GM12878 (cell line): ENCODE results near the gene BFSP2. TPM values are rescaled to one million over a fixed set of nuclear protein-coding genes. Genes with fewer than 3 reads are reported as not detected.

Experiments used
- ATF7 ChIP-seq: fragments of 450-650 bp; IDR thresholded peaks from 2 replicates; pipeline ENCODE4 v1.6.1; 2016; ENCODE audit warnings: low read depth, mild to moderate bottlenecking
- BCL11A ChIP-seq: IDR thresholded peaks from 2 replicates; pipeline ENCODE4 v1.6.1; 2011; ENCODE audit warnings: low read depth, low read length
- CEBPB ChIP-seq, 2 experiments: fragments of 150-350 bp in 1 of 2; IDR thresholded peaks; 2 replicates each; pipeline ENCODE4 v1.6.1; 2012 to 2014; ENCODE audit warnings: low read depth in 2 of 2, low read length in 2 of 2, borderline replicate concordance in 1 of 2, inconsistent platforms in 1 of 2
- CREB1 ChIP-seq: IDR thresholded peaks from 2 replicates; pipeline ENCODE4 v1.6.1; 2012; ENCODE audit warnings: low read depth, mild to moderate bottlenecking, inconsistent platforms
- CREM ChIP-seq: IDR thresholded peaks from 2 replicates; pipeline ENCODE4 v1.6.1; 2014; ENCODE audit warnings: antibody characterized with exemption, low read depth
- EGR1 ChIP-seq, 2 experiments: IDR thresholded peaks; 1 replicate in 1 of 2; 2 replicates in 1 of 2; pipeline ENCODE4 v1.6.1; 2011 to 2012; ENCODE audit warnings: low read depth in 2 of 2, low read length in 2 of 2, borderline replicate concordance in 1 of 2, mild to moderate bottlenecking in 1 of 2, moderate library complexity in 1 of 2
- JUNB ChIP-seq: IDR thresholded peaks from 2 replicates; pipeline ENCODE4 v1.6.1; 2016; ENCODE audit warnings: antibody characterized with exemption, mild to moderate bottlenecking
- KLF5 ChIP-seq: fragments of 450-650 bp; IDR thresholded peaks from 2 replicates; pipeline ENCODE4 v1.6.1; 2014; ENCODE audit warnings: mild to moderate bottlenecking; ENCODE audit not compliant: partially characterized antibody
- LARP7 ChIP-seq: fragments of 450-650 bp; IDR thresholded peaks from 2 replicates; pipeline ENCODE4 v1.6.1; 2017; ENCODE audit warnings: mild to moderate bottlenecking
- RCOR1 ChIP-seq: conservative IDR thresholded peaks from 2 replicates; pipeline ENCODE4 v1.6.1; 2012; ENCODE audit warnings: low read depth, low read length, improper control_type of control experiment
- RELB ChIP-seq: fragments of 450-650 bp; IDR thresholded peaks from 2 replicates; pipeline ENCODE4 v1.6.1; 2017; ENCODE audit warnings: low read depth, mild to moderate bottlenecking, moderate library complexity
- SMARCA5 ChIP-seq: fragments of 450-650 bp; IDR thresholded peaks from 2 replicates; pipeline ENCODE4 v1.6.1; 2017; ENCODE audit warnings: mild to moderate bottlenecking
- SUPT20H ChIP-seq: IDR thresholded peaks from 2 replicates; pipeline ENCODE4 v1.6.1; 2011; ENCODE audit warnings: low read depth, mild to moderate bottlenecking, low read length, moderate library complexity, borderline replicate concordance; ENCODE audit not compliant: control insufficient read depth
- ZNF24 ChIP-seq: fragments of 450-650 bp; IDR thresholded peaks from 2 replicates; pipeline ENCODE4 v1.6.1; 2017; ENCODE audit warnings: antibody characterized with exemption, mild to moderate bottlenecking
- polyA plus RNA-seq, 11 experiments: library from polyadenylated mRNA; depleted of rRNA in 4 of 11; unstranded in 6 of 11; stranded (reverse) in 5 of 11; fragments of >200 nt; fragmentation: Nextera tagmentation in 4 of 11; fragmentation: Illumina TruSeq in 1 of 11; extraction: Ambion mirVana in 4 of 11; extraction: Trizol in 1 of 11; gene quantifications; 1 replicate in 1 of 11; 2 replicates in 10 of 11; pipeline versions ENCODE4 v1.2.1 to v1.2.3, GENCODE V29; 2011 to 2016; ENCODE audit warnings: inconsistent platforms in 2 of 11, missing spikeins in 2 of 11, low read depth in 1 of 11
- total RNA-seq, 4 experiments: library from RNA; depleted of rRNA in 3 of 4; stranded (reverse); fragments of >200 nt in 3 of 4; fragmentation: Illumina TruSeq in 1 of 4; extraction: Trizol in 1 of 4; gene quantifications; 2 replicates each; pipeline versions ENCODE4 v1.2.1 to v1.2.3, GENCODE V29; 2013 to 2021
- TF ChIP-seq, protein P1 (sequence below): fragments of 450-650 bp; IDR thresholded peaks from 2 replicates; pipeline ENCODE4 v1.6.1; 2017; ENCODE audit warnings: mild to moderate bottlenecking, moderate library complexity
- TF ChIP-seq, protein P2 (sequence below): fragments of 150-350 bp; IDR thresholded peaks from 2 replicates; pipeline ENCODE4 v1.6.1; 2016; ENCODE audit warnings: low read depth, low read length
- TF ChIP-seq, protein P3 (sequence below): IDR thresholded peaks from 2 replicates; pipeline ENCODE4 v1.6.1; 2011; ENCODE audit warnings: mild to moderate bottlenecking, low read depth, low read length, moderate library complexity; ENCODE audit not compliant: insufficient replicate concordance

The BFSP2 gene
- total and polyA plus RNA-seq, 10 of the 15 experiments (the other 5 are each of a cell fraction or from before 2014, with no cell fraction given): 1.5 to 20.4 (median 7.3) TPM

DNA sequence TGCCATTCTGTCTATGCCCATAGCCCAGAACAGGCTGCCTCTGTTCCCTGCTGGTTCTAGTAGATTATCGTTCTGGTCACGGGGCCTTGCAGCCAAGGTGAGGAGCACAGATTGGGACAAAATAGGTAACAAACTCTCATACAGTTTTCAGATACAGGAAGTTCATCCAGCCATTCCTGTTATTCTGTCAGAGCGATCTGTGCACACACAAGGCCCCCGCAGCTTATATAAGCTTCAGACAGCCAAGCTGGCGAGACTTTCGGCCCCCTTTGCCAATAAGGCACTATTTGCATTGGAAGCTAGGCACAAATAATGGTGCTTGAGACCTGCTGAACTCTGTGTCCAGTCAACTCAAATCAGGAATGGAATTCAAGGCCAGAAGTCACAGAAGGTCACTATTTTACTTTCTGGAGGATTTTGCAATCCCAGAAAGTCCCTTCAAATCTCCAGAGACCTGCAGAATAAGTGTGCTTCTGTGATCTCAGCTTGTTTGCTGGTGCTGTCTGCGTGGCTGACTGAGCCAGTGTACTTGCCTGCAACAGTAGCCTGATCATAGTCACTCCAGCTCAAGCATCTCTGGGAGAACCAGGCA is 69.4 kb downstream of the BFSP2 start (continued):
- TF ChIP-seq KLF5 (no peak), CEBPB (IDR thresholded peaks at IDR 0.05; ENCODE audit: borderline replicate concordance in 1 of 2, low read depth in 2 of 2, low read length in 2 of 2) (peak; percentile 49 to 59; a peak in 2 of 4 replicates), ATF7 (no peak), CREM (0 out of 2 replicates have a peak, but pooled peaks have one; percentile 24), RELB (no peak), SMARCA5 (no peak), SUPT20H (no peak), JUNB (peak; percentile 41; the same call in 1 of the 2 replicates), CREB1 (0 out of 2 replicates have a peak, but pooled peaks have one; percentile 7), BCL11A (no peak; the same call in 1 of the 2 replicates), ZNF24 (no peak), LARP7 (no peak), RCOR1 (no peak), EGR1 (IDR thresholded peaks at IDR 0.05; ENCODE audit: borderline replicate concordance in 1 of 2, low read depth in 2 of 2, low read length in 2 of 2) (no peak)
- TF ChIP-seq, protein P1, sequence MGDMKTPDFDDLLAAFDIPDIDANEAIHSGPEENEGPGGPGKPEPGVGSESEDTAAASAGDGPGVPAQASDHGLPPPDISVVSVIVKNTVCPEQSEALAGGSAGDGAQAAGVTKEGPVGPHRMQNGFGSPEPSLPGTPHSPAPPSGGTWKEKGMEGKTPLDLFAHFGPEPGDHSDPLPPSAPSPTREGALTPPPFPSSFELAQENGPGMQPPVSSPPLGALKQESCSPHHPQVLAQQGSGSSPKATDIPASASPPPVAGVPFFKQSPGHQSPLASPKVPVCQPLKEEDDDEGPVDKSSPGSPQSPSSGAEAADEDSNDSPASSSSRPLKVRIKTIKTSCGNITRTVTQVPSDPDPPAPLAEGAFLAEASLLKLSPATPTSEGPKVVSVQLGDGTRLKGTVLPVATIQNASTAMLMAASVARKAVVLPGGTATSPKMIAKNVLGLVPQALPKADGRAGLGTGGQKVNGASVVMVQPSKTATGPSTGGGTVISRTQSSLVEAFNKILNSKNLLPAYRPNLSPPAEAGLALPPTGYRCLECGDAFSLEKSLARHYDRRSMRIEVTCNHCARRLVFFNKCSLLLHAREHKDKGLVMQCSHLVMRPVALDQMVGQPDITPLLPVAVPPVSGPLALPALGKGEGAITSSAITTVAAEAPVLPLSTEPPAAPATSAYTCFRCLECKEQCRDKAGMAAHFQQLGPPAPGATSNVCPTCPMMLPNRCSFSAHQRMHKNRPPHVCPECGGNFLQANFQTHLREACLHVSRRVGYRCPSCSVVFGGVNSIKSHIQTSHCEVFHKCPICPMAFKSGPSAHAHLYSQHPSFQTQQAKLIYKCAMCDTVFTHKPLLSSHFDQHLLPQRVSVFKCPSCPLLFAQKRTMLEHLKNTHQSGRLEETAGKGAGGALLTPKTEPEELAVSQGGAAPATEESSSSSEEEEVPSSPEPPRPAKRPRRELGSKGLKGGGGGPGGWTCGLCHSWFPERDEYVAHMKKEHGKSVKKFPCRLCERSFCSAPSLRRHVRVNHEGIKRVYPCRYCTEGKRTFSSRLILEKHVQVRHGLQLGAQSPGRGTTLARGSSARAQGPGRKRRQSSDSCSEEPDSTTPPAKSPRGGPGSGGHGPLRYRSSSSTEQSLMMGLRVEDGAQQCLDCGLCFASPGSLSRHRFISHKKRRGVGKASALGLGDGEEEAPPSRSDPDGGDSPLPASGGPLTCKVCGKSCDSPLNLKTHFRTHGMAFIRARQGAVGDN: no peak
- TF ChIP-seq, protein P2, sequence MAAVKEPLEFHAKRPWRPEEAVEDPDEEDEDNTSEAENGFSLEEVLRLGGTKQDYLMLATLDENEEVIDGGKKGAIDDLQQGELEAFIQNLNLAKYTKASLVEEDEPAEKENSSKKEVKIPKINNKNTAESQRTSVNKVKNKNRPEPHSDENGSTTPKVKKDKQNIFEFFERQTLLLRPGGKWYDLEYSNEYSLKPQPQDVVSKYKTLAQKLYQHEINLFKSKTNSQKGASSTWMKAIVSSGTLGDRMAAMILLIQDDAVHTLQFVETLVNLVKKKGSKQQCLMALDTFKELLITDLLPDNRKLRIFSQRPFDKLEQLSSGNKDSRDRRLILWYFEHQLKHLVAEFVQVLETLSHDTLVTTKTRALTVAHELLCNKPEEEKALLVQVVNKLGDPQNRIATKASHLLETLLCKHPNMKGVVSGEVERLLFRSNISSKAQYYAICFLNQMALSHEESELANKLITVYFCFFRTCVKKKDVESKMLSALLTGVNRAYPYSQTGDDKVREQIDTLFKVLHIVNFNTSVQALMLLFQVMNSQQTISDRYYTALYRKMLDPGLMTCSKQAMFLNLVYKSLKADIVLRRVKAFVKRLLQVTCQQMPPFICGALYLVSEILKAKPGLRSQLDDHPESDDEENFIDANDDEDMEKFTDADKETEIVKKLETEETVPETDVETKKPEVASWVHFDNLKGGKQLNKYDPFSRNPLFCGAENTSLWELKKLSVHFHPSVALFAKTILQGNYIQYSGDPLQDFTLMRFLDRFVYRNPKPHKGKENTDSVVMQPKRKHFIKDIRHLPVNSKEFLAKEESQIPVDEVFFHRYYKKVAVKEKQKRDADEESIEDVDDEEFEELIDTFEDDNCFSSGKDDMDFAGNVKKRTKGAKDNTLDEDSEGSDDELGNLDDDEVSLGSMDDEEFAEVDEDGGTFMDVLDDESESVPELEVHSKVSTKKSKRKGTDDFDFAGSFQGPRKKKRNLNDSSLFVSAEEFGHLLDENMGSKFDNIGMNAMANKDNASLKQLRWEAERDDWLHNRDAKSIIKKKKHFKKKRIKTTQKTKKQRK: no peak
- TF ChIP-seq, protein P3, sequence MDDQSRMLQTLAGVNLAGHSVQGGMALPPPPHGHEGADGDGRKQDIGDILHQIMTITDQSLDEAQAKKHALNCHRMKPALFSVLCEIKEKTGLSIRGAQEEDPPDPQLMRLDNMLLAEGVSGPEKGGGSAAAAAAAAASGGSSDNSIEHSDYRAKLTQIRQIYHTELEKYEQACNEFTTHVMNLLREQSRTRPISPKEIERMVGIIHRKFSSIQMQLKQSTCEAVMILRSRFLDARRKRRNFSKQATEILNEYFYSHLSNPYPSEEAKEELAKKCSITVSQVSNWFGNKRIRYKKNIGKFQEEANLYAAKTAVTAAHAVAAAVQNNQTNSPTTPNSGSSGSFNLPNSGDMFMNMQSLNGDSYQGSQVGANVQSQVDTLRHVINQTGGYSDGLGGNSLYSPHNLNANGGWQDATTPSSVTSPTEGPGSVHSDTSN: no peak
